ENCODE results near the gene NGLY1.

GRCh38 chr3:25751725-25752124 lies 31.5 kb downstream of the NGLY1 start:
- TF ChIP-seq TAF1 (IDR thresholded peaks at IDR 0.05; ENCODE audit: low read depth, low read length) (no peak), POLR2AphosphoS5 (IDR thresholded peaks at IDR 0.05; ENCODE audit: low read depth, low read length) (no peak), CTCF (IDR thresholded peaks at IDR 0.05; ENCODE audit: control extremely low read depth in 1 of 3, insufficient read depth in 1 of 3, low read depth in 1 of 3, low read length in 3 of 3) (no peak), JUND (IDR thresholded peaks at IDR 0.05; ENCODE audit: low read length) (no peak), HDAC6 (IDR thresholded peaks at IDR 0.05; ENCODE audit: low read depth, low read length) (no peak), SAP30 (IDR thresholded peaks at IDR 0.05; ENCODE audit: insufficient read depth, insufficient replicate concordance, low read length) (no peak), USF2 (IDR thresholded peaks at IDR 0.05; ENCODE audit: low read length) (no peak), ATF2 (IDR thresholded peaks at IDR 0.05; ENCODE audit: low read length) (no peak), SP1 (IDR thresholded peaks at IDR 0.05; ENCODE audit: low read depth, low read length) (no peak), RAD21 (IDR thresholded peaks at IDR 0.05 in 1 of 2, conservative IDR thresholded peaks at IDR 0.05 in 1 of 2; ENCODE audit: low read depth in 2 of 2, low read length in 2 of 2) (no peak)
